Neural cell (in vitro differentiated cells): ENCODE data around the gene IFT122. TPM values are rescaled to one million over a fixed set of nuclear protein-coding genes. Genes with fewer than 3 reads are reported as not detected.

Experiments used
- H2AFZ ChIP-seq: fragments of 200-600, 300-800 bp; sonication (generic), shearing (Covaris generic); 2 replicates; pipeline ENCODE4 v1.6.0; 2014; ENCODE audit warnings: low read depth, mild to moderate bottlenecking, antibody characterized with exemption, low read length, moderate library complexity
- H3F3A ChIP-seq: fragments of 200-600 bp; shearing (Covaris generic); 2 replicates; pipeline ENCODE4 v1.6.1; 2016; ENCODE audit warnings: mild to moderate bottlenecking, moderate library complexity, mixed read lengths, antibody characterized with exemption, low read length; ENCODE audit not compliant: insufficient read depth, poor library complexity, severe bottlenecking
- H3K27ac ChIP-seq: fragments of 200-600, 300-800 bp; sonication (generic), shearing (Covaris generic); 2 replicates; pipeline ENCODE4 v1.5.1; 2014; ENCODE audit warnings: mild to moderate bottlenecking, low read length, moderate library complexity
- H3K27me3 ChIP-seq: fragments of 300-800, 200-600 bp; sonication (generic), shearing (Covaris generic); 2 replicates; pipeline ENCODE4 v1.6.0; 2014; ENCODE audit warnings: mild to moderate bottlenecking, low read depth, low read length, moderate library complexity; ENCODE audit not compliant: insufficient read depth
- H3K36me3 ChIP-seq: fragments of 300-800, 200-600 bp; sonication (generic), shearing (Covaris generic); 2 replicates; pipeline ENCODE4 v1.5.1; 2014; ENCODE audit warnings: mild to moderate bottlenecking, antibody characterized with exemption, low read length, moderate library complexity; ENCODE audit not compliant: insufficient read depth
- H3K4me2 ChIP-seq: fragments of 300-800, 200-600 bp; sonication (generic), shearing (Covaris generic); 2 replicates; pipeline ENCODE4 v1.6.0; 2014; ENCODE audit warnings: mild to moderate bottlenecking, low read length
- H3K4me3 ChIP-seq: fragments of 300-800, 200-600 bp; sonication (generic), shearing (Covaris generic); 2 replicates; pipeline ENCODE4 v1.5.1; 2014; ENCODE audit warnings: mild to moderate bottlenecking, low read length, moderate library complexity
- H3K79me2 ChIP-seq: fragments of 200-600 bp; shearing (Covaris generic); replicated peaks from 2 replicates; pipeline ENCODE4 v1.6.0; 2014; ENCODE audit warnings: mild to moderate bottlenecking, low read length, moderate library complexity; ENCODE audit not compliant: insufficient read depth
- H3K9ac ChIP-seq: fragments of 300-800, 200-600 bp; sonication (generic), shearing (Covaris generic); 2 replicates; pipeline ENCODE4 v1.6.1; 2016; ENCODE audit warnings: mild to moderate bottlenecking, low read length, mixed read lengths
- H3K9me2 ChIP-seq: fragments of 200-600 bp; shearing (Covaris generic); 2 replicates; pipeline ENCODE4 v1.6.1; 2016; ENCODE audit warnings: mild to moderate bottlenecking, low read length, mixed read lengths; ENCODE audit not compliant: insufficient read depth
- H3K9me3 ChIP-seq: fragments of 200-600, 300-800 bp; sonication (generic), shearing (Covaris generic); 2 replicates; pipeline ENCODE4 v1.6.1; 2016; ENCODE audit warnings: mild to moderate bottlenecking, mixed run types, low read length, moderate library complexity, mixed read lengths
- H4K20me1 ChIP-seq: fragments of 200-600 bp; shearing (Covaris generic); 2 replicates; pipeline ENCODE4 v1.6.1; 2016; ENCODE audit warnings: mild to moderate bottlenecking, mixed run types; ENCODE audit not compliant: insufficient read depth
- CTCF ChIP-seq: fragments of 450-650 bp; IDR thresholded peaks from 2 replicates; pipeline ENCODE4 v1.5.1; 2014; ENCODE audit warnings: antibody characterized with exemption, mild to moderate bottlenecking, moderate library complexity; ENCODE audit not compliant: poor library complexity, severe bottlenecking
- EP300 ChIP-seq: fragments of 450-650 bp; conservative IDR thresholded peaks from 2 replicates; pipeline ENCODE4 v1.6.1; 2014; ENCODE audit warnings: antibody characterized with exemption, mild to moderate bottlenecking, moderate library complexity; ENCODE audit not compliant: poor library complexity, severe bottlenecking
- EZH2 ChIP-seq: fragments of 200-600, 300-800 bp; shearing (Covaris generic), sonication (generic); IDR thresholded peaks from 2 replicates; pipeline ENCODE4 v1.6.1; 2014; ENCODE audit warnings: antibody characterized with exemption, low read length, borderline replicate concordance, mild to moderate bottlenecking; ENCODE audit not compliant: insufficient read depth, poor library complexity, severe bottlenecking
- MXI1 ChIP-seq: fragments of 450-650 bp; conservative IDR thresholded peaks from 2 replicates; pipeline ENCODE4 v1.6.1; 2014; ENCODE audit warnings: antibody characterized with exemption, mild to moderate bottlenecking; ENCODE audit not compliant: poor library complexity, severe bottlenecking
- POLR2AphosphoS5 ChIP-seq: IDR thresholded peaks from 2 replicates; pipeline ENCODE4 v1.6.1; 2012
- RAD21 ChIP-seq: fragments of 450-650 bp; conservative IDR thresholded peaks from 2 replicates; pipeline ENCODE4 v1.6.1; 2014; ENCODE audit warnings: antibody characterized with exemption, mild to moderate bottlenecking, moderate library complexity
- REST ChIP-seq: IDR thresholded peaks from 2 replicates; pipeline ENCODE4 v1.6.1; 2012; ENCODE audit warnings: borderline replicate concordance
- SMC3 ChIP-seq: fragments of 450-650 bp; conservative IDR thresholded peaks from 2 replicates; pipeline ENCODE4 v1.6.1; 2014; ENCODE audit warnings: antibody characterized with exemption, mild to moderate bottlenecking, moderate library complexity; ENCODE audit not compliant: poor library complexity
- TAF1 ChIP-seq: IDR thresholded peaks from 2 replicates; pipeline ENCODE4 v1.6.1; 2012; ENCODE audit warnings: low read depth
- polyA plus RNA-seq: library from polyadenylated mRNA; depleted of rRNA; stranded (reverse); fragments of >200 nt; gene quantifications from 2 replicates; pipeline ENCODE4 v1.2.3, GENCODE V29; 2014

The IFT122 gene
- polyA plus RNA-seq, 1 donor from 2014 or later = 28.3 TPM

- Histone ChIP-seq H3K27me3 (no peaks in the 10 kb centered on the region), H3K27ac (no peak overlapping the region), H3K9me2 (no peaks in the 10 kb centered on the region), H3K9me3 (no peaks in the 10 kb centered on the region), H3K79me2 (no peaks in the 10 kb centered on the region), H2AFZ (no peak overlapping the region), H3K4me2 (no peak overlapping the region), H3K36me3 (no peaks in the 10 kb centered on the region), H3K4me3 (no peak overlapping the region), H4K20me1 (no peaks in the 10 kb centered on the region), H3F3A (no peaks in the 10 kb centered on the region), H3K9ac (no peak overlapping the region)
- no peak for TF ChIP-seq MXI1
- TF ChIP-seq REST = no peak
- TF ChIP-seq CTCF = no peak
- no peak for TF ChIP-seq POLR2AphosphoS5
- TF ChIP-seq RAD21 = no peak
- no peak for TF ChIP-seq EP300
- no peak for TF ChIP-seq EZH2
- no peak for TF ChIP-seq SMC3
- no peak for TF ChIP-seq TAF1
Observed at GRCh38 chr3:129422897-129423296, 17.1 kb upstream of the IFT122 start.

GRCh38 chr3:129424185-129424841 is 15.7 kb upstream of the IFT122 start:
- Histone ChIP-seq H2AFZ (no peak overlapping the region), H3K9me2 (no peaks in the 10 kb centered on the region), H3K4me2 (no peak overlapping the region), H3K27me3 (no peaks in the 10 kb centered on the region), H3K4me3 (no peak overlapping the region), H3K9me3 (no peaks in the 10 kb centered on the region), H3F3A (no peaks in the 10 kb centered on the region), H3K9ac (no peak overlapping the region), H3K79me2 (no peaks in the 10 kb centered on the region), H3K27ac (no peak overlapping the region), H3K36me3 (no peaks in the 10 kb centered on the region), H4K20me1 (no peaks in the 10 kb centered on the region)
- TF ChIP-seq EZH2 (no peak), EP300 (no peak), MXI1 (no peak), REST (no peak)
